ENCODE data around the gene INO80B.
A peak's percentile ranks its signal among the peaks of the same experiment; 100 is the strongest.
"Not testable (repeated sequence)": the region's sequence is repeated elsewhere in the genome, so short reads cannot be mapped to it uniquely, and the experiment has no call there.

Gene INO80B

GRCh38 chr2:74419345-74419744 is 35.5 kb upstream of the INO80B start:
- Histone ChIP-seq H3K36me3 (ENCODE audit: control insufficient read depth, low read depth, low read length) (no peaks in the 10 kb centered on the region), H3K9me3 (ENCODE audit: control insufficient read depth, low read depth, low read length) (no peaks in the 10 kb centered on the region), H3K27me3 (ENCODE audit: control insufficient read depth, insufficient read depth, low read length) (peaks cover 19% of the 10 kb centered on the region), H3K9ac (ENCODE audit: low read length) (no peak overlapping the region), H3K4me1 (ENCODE audit: control insufficient read depth, low read depth, low read length) (no peaks in the 10 kb centered on the region), H3K4me3 (ENCODE audit: low read length) (no peak overlapping the region), H3K27ac (ENCODE audit: low read length) (no peak overlapping the region)

DNA sequence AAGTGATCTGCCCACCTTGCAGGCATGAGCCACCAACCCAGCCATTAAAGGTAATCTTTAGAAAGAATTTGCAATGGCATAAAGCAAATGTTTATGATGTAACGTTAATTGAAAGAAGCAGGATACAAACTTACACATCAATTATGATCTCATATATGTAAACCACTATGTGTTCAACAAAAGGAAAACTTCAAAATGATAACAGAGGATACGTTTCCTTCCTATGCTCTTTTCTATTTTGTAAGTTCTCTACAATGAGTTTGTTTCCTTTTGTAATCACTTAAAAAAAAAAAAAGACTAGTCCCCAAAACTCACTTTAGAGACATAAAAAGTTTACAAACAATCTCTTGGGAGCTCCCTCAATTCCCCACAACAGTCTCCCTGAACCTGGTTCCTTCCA is 34.9 kb upstream of the INO80B start:
- no peak overlapping the region for H3K4me3 ChIP-seq (ENCODE audit: low read length)
- H3K27me3 ChIP-seq (ENCODE audit: control insufficient read depth, insufficient read depth, low read length), result peaks cover 19% of the 10 kb centered on the region
- H3K9ac ChIP-seq (ENCODE audit: low read length), result no peak overlapping the region
- H3K9me3 ChIP-seq (ENCODE audit: control insufficient read depth, low read depth, low read length), result no peaks in the 10 kb centered on the region
- peaks cover 4% of the 10 kb centered on the region for H3K36me3 ChIP-seq (ENCODE audit: control insufficient read depth, low read depth, low read length)
- no peak overlapping the region for H3K27ac ChIP-seq (ENCODE audit: low read length)
- H3K4me1 ChIP-seq (ENCODE audit: control insufficient read depth, low read depth, low read length), result no peaks in the 10 kb centered on the region

GRCh38 chr2:74420443-74421103 is 34.3 kb upstream of the INO80B start:
- not testable (repeated sequence) for H3K9me3 ChIP-seq (ENCODE audit: control insufficient read depth, low read depth, low read length); H3K27ac ChIP-seq (ENCODE audit: low read length); H3K4me1 ChIP-seq (ENCODE audit: control insufficient read depth, low read depth, low read length)
- Histone ChIP-seq H3K27me3 (ENCODE audit: control insufficient read depth, insufficient read depth, low read length) (peaks cover 19% of the 10 kb centered on the region), H3K4me3 (ENCODE audit: low read length) (peak overlapping the region; percentile 83), H3K36me3 (ENCODE audit: control insufficient read depth, low read depth, low read length) (peaks cover 10% of the 10 kb centered on the region), H3K9ac (ENCODE audit: low read length) (peak overlapping the region; percentile 75)

GRCh38 chr2:74421221-74421870 is 33.5 kb upstream of the INO80B start, which contains the start of the genes C2orf81 and WDR54:
Gene C2orf81 (minus strand): TSS chr2:74421619. CDS start chr2:74421560, 59 bp downstream.
Gene WDR54 (plus strand): TSS chr2:74421730. CDS start chr2:74422154, 424 bp downstream.
- Histone ChIP-seq H3K9me3 (ENCODE audit: control insufficient read depth, low read depth, low read length) (no peaks in the 10 kb centered on the region), H3K36me3 (ENCODE audit: control insufficient read depth, low read depth, low read length) (peaks cover 16% of the 10 kb centered on the region), H3K4me1 (ENCODE audit: control insufficient read depth, low read depth, low read length) (no peaks in the 10 kb centered on the region), H3K9ac (ENCODE audit: low read length) (peak within 1 kb of the TSS; percentile 75), H3K27me3 (ENCODE audit: control insufficient read depth, insufficient read depth, low read length) (peaks cover 19% of the 10 kb centered on the region), H3K4me3 (ENCODE audit: low read length) (peak within 1 kb of the TSS; percentile 83), H3K27ac (ENCODE audit: low read length) (peak within 1 kb of the TSS; percentile 66)

GRCh38 chr2:74423231-74424095 is 31.4 kb upstream of the INO80B start:
- Histone ChIP-seq H3K36me3 (ENCODE audit: control insufficient read depth, low read depth, low read length) (peaks cover 35% of the 10 kb centered on the region), H3K27me3 (ENCODE audit: control insufficient read depth, insufficient read depth, low read length) (peaks cover 19% of the 10 kb centered on the region), H3K27ac (ENCODE audit: low read length) (no peak overlapping the region), H3K9ac (ENCODE audit: low read length) (no peak overlapping the region), H3K4me3 (ENCODE audit: low read length) (no peak overlapping the region), H3K4me1 (ENCODE audit: control insufficient read depth, low read depth, low read length) (no peaks in the 10 kb centered on the region), H3K9me3 (ENCODE audit: control insufficient read depth, low read depth, low read length) (no peaks in the 10 kb centered on the region)

DNA sequence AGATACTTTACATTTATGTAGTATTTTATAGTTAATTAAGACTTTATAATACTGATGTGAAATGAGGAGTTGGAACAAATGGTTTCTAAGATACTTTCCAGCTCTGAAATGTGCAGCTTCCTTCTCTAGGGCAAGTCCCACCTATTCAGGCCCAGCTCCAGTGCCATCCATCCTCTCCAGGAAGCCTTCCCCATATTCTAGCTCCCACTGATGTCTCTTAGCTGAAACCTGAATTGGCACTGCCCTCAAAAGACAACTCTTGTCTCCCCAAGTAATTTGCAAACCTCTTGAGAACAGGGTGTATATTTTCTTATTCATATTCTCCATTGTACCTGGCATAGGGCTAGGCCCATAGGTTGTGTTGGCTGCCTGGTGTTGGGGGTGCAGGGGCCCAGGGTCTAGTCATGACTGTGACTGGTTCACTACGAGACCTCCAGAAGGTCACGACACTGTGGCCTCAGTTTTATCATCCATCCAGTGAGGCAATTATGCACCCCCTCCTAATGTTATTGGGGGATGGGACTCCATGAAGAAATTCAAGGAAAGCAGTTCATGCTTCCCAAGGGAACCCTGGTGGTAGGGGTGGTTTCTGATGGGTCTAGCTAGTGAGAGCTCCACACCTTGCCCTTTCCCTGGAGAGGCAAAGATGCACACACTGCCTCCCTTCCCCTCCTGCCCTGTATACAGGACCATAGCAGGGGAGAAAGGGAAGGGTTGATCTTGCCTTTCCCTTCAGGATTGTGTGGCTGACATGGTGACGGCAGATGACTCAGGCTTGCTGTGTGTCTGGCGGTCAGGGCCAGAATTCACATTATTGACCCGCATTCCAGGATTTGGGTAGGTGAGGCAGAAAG is 30.5 kb upstream of the INO80B start:
- Histone ChIP-seq H3K4me1 (ENCODE audit: control insufficient read depth, low read depth, low read length) (no peaks in the 10 kb centered on the region), H3K36me3 (ENCODE audit: control insufficient read depth, low read depth, low read length) (peaks cover 44% of the 10 kb centered on the region), H3K27ac (ENCODE audit: low read length) (no peak overlapping the region), H3K27me3 (ENCODE audit: control insufficient read depth, insufficient read depth, low read length) (peaks cover 19% of the 10 kb centered on the region), H3K9me3 (ENCODE audit: control insufficient read depth, low read depth, low read length) (no peaks in the 10 kb centered on the region), H3K4me3 (ENCODE audit: low read length) (no peak overlapping the region), H3K9ac (ENCODE audit: low read length) (no peak overlapping the region)

- H3K36me3 ChIP-seq (ENCODE audit: control insufficient read depth, low read depth, low read length), result peaks cover 51% of the 10 kb centered on the region
- H3K4me1 ChIP-seq (ENCODE audit: control insufficient read depth, low read depth, low read length), result no peaks in the 10 kb centered on the region
- H3K9me3 ChIP-seq (ENCODE audit: control insufficient read depth, low read depth, low read length), result no peaks in the 10 kb centered on the region
- H3K4me3 ChIP-seq (ENCODE audit: low read length), result no peak overlapping the region
- H3K27me3 ChIP-seq (ENCODE audit: control insufficient read depth, insufficient read depth, low read length), result peaks cover 19% of the 10 kb centered on the region
- H3K27ac ChIP-seq (ENCODE audit: low read length), result no peak overlapping the region
- no peak overlapping the region for H3K9ac ChIP-seq (ENCODE audit: low read length)
Observed at GRCh38 chr2:74424995-74425406, 29.9 kb upstream of the INO80B start.

- Histone ChIP-seq H3K4me1 (ENCODE audit: control insufficient read depth, low read depth, low read length) (no peaks in the 10 kb centered on the region), H3K9me3 (ENCODE audit: control insufficient read depth, low read depth, low read length) (no peaks in the 10 kb centered on the region), H3K27ac (ENCODE audit: low read length) (no peak overlapping the region), H3K4me3 (ENCODE audit: low read length) (no peak overlapping the region), H3K27me3 (ENCODE audit: control insufficient read depth, insufficient read depth, low read length) (peaks cover 15% of the 10 kb centered on the region), H3K36me3 (ENCODE audit: control insufficient read depth, low read depth, low read length) (peaks cover 56% of the 10 kb centered on the region), H3K9ac (ENCODE audit: low read length) (no peak overlapping the region)
Observed at GRCh38 chr2:74425523-74425922, 29.4 kb upstream of the INO80B start.

DNA sequence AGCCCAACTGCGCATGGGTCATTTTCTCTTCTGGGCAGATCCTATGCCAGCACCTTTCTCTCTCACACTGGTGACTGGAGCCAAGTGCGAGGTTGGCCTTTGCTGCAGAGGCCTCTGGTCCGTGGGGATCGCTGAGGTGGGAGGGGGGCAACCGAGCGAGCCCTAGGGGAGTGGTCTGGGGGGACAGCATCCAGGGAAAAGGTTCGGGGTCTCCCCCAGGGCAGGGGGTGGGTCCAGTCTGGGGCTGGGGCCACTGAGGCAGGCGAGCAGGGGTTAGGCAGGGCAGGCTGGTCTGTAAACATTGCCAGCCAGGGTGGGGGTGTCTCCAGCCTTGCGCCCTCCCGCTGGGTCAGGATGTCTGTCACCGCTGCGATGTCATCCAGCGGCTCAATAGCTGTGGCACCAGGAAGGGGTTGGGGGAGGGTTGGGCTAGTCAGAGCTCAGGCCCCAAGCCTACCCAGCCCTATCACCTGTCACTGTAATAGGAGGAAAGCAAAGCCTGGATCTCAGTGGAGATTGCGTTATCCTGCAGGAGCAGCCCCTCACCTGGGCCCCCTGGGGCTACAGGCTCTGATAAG is 28.6 kb upstream of the INO80B start:
- Histone ChIP-seq H3K4me3 (ENCODE audit: low read length) (no peak overlapping the region), H3K9me3 (ENCODE audit: control insufficient read depth, low read depth, low read length) (no peaks in the 10 kb centered on the region), H3K9ac (ENCODE audit: low read length) (no peak overlapping the region), H3K27me3 (ENCODE audit: control insufficient read depth, insufficient read depth, low read length) (peaks cover 15% of the 10 kb centered on the region), H3K27ac (ENCODE audit: low read length) (no peak overlapping the region), H3K4me1 (ENCODE audit: control insufficient read depth, low read depth, low read length) (no peaks in the 10 kb centered on the region), H3K36me3 (ENCODE audit: control insufficient read depth, low read depth, low read length) (peaks cover 64% of the 10 kb centered on the region)

GRCh38 chr2:74427551-74427950 is 27.3 kb upstream of the INO80B start:
- no peaks in the 10 kb centered on the region for H3K4me1 ChIP-seq (ENCODE audit: control insufficient read depth, low read depth, low read length)
- H3K27me3 ChIP-seq (ENCODE audit: control insufficient read depth, insufficient read depth, low read length), result peaks cover 15% of the 10 kb centered on the region
- H3K9me3 ChIP-seq (ENCODE audit: control insufficient read depth, low read depth, low read length), result no peaks in the 10 kb centered on the region
- no peak overlapping the region for H3K27ac ChIP-seq (ENCODE audit: low read length)
- H3K4me3 ChIP-seq (ENCODE audit: low read length), result no peak overlapping the region
- H3K36me3 ChIP-seq (ENCODE audit: control insufficient read depth, low read depth, low read length), result peaks cover 73% of the 10 kb centered on the region
- no peak overlapping the region for H3K9ac ChIP-seq (ENCODE audit: low read length)

All from iPS-18a (cell line).